Measurements from ENCODE around the gene AOC2.
"Not testable (repeated sequence)": the region's sequence is repeated elsewhere in the genome, so short reads cannot be mapped to it uniquely, and the experiment has no call there.

The AOC2 gene

DNA sequence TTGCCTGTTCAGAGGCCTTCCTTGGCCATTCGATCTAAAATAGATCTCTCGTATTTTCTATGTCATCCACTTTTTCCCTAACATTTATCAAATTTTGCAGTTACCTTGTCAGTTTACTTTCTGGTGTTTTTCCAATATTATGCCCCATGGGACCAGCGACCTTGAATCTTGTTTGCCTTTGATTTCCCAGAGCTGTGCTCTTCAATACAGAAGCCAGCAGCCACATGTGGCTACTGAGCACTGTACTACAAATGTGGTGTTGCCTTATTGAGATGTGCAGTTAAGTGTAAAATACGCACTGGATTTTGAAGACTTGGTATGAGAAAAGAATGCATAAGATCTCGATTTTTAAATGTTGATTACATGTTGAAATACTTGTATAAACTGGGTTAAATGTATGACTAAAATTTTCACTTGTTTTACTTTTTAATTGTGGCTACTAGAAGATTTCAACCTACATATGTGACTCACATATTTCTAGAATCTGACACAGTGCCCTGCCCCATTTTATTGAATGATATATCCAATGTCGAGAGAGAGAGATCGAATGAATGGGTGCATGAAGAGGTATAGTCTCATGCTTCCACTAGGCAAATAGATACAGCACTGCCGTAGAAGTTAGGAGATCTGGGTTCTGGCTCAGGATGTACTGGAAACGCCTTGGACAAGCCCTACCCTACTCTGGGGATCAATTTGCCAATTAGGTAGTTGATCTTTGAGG lies 12.0 kb upstream of the AOC2 start:
- DNase-seq = no peak

DNA sequence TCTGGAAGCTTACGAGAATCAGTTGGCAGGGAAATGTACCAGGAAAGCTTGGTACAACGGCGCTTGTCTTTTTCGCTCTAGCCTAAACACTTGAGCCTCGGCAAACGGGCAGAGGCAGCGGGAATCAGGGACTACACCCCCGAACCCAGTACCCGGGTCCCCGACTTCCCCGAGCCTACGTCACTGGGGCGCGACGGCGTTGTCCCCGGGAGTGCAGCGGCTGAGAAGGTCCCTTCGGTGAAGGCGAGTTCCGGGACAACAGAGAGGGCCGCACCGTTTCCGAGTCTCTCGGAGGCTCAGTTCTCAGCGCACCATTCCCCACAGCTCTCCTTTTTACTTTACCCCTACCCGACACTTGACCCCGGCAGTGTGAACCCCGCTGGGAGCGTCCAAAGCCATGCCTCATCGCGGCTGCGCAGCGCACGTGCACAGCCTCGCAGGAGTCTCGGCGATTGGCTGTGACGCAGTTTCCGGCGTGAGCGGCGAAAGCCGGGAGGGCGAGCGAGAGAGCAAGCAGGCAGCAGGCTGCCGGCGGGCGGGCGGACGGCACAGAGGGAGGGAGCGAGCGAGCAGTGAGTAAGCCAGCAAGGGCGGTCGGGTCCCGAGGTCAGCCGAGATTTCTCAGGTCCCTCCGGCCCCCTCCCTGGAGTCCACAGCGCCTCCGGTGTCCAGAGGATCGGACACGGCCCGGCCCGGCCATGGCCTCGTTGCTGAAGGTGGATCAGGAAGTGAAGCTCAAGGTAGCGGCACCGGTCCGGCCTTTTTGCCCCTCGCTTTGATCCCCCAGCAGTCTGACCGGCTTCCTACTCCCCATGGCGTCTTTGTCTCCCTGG lies 11.2 kb upstream of the AOC2 start, which contains the start of gene PSME3:
Gene PSME3, plus strand, starts transcription at position 464 of the 833 bp plus-strand sequence. Its CDS starts 235 bp downstream, at position 699.
- peak; percentile 91 for DNase-seq

DNA sequence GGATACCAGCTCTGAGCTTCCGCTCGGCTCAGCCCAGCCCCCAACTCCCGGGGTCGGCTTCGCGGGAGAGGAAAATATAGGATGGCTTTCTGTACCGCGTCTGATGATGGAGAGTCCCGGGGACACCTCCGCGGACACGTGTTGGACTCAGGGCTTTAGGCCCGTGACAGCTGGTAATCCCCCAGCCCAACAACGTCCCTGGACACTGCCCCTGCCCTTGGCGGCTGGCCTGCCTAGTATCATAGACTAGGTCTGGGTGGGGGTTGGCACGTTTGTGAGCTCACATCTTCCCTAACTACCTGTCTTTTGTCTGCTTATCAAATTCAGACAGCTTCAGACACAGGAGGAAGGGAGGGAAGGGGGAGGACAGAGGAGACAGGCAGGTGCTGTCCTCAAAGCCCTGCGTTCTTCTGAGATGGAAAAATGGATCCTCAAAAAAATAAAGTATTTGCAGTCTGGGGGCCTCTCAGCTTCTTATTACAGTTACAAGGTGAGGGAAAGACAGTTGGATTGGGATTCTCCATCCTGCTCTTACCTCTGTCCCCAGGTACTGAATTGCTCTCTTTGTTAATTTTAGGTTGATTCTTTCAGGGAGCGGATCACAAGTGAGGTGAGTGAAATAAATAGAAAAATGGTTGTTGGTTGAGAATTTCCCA lies 10.5 kb upstream of the AOC2 start:
- DNase-seq = no peak

DNA sequence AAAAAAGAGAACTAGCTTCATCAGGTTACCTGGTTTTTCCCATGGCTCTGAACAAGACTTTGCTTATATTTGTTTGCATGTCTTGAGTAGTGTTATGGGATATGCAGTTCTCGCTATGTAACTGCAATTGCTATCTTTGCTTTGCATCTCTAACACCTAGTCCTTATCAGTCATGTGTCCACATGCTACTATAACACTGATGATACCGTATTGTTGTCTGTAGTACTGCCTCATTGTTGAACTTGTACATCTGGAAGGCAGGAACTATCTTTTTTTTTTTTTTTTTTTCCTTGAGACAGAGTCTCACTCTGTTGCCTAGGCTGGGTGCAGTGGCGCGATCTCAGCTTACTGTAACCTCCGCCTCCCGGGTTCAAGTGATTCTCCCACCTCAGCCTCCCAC lies 8.6 kb upstream of the AOC2 start:
- DNase-seq = no peak

DNA sequence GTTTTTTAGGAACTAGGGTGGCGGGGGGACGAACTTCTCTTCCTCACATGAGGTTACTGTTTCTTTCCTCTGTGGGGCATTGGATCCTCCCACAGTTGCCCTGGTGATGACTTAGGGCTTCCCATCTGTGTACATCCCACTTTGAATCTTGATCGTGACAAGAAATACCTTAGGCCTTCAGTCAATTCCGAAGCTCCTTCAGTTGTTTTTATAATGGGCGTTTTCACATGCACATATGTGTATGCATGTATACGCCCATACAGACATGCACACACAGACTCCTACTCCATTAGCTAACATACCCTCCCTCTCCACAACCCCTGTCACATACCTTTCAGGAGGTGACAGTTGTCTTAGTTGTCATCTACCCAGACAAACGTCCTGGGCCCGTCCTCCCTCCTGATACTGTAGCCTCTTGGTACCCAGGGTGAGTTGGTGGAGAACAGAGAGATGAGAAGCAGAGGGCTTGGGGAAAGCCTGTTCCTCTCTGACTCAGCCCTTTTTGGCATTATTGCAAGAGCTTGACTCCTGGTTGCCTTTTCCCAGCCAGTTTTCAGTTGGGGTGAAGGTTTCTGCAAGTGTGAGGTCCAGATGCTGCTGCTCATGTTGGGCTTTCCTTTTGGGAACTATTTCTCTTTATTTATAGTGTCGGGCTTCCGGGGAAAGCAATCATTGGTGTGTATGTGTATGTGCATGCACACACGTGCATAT lies 2.2 kb upstream of the AOC2 start:
- no peak for DNase-seq

DNA sequence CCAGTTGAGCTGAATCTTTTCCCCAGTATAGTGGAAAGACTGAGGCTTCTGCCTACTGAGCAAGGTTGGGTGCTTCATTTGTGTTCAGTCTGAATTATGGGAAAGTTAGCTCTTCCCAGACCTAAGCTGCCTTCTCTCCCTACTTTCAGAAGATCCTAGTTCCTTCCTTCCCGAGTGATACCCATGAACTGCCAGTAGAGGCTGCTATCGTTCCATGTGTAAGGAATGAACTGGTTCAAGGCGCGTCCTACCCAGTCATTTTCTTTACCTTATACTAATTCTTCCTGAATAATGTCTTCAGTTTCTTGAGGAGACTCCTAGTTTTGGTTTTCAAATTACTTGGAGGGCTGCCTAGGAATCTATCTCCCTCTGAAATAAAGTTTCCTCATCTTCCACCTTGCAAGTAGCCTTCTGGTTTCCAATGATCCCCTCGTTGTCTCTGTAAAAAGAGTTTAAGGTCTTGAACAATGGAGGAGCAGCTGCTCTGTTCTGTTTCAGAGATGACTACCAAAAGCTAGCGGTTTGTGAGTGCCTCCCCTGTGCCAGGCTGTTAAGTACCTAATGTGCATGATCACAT lies 934 bp upstream of the AOC2 start:
- DNase-seq = no peak

DNA sequence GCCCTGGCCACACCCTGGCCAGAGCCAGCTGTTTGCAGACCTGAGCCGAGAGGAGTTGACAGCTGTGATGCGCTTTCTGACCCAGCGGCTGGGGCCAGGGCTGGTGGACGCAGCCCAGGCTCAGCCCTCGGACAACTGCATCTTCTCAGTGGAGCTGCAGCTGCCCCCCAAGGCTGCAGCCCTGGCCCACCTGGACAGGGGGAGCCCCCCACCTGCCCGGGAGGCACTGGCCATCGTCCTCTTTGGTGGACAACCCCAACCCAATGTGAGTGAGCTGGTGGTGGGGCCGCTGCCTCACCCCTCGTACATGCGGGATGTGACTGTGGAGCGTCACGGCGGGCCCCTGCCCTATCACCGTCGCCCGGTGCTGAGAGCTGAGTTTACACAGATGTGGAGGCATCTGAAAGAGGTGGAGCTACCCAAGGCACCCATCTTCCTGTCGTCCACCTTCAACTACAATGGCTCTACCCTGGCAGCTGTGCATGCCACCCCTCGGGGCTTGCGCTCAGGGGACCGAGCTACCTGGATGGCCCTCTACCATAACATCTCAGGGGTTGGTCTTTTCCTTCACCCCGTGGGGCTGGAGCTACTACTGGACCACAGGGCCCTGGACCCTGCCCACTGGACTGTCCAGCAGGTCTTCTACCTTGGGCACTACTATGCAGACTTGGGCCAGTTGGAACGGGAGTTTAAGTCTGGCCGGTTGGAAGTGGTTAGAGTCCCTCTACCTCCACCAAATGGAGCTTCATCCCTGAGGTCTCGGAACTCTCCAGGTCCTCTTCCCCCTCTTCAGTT lies 578 bp downstream of the AOC2 start:
- DNase-seq = no peak

DNA sequence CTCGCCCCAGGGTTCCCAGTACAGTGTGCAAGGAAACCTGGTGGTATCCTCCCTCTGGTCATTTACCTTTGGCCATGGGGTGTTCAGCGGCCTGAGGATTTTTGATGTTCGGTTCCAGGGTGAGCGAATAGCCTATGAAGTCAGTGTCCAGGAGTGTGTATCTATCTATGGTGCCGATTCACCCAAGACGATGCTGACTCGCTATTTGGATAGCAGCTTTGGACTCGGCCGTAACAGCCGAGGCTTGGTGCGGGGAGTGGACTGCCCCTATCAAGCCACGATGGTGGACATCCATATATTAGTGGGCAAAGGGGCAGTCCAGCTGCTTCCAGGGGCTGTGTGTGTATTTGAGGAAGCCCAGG lies 1.2 kb downstream of the AOC2 start:
- DNase-seq = no peak

DNA sequence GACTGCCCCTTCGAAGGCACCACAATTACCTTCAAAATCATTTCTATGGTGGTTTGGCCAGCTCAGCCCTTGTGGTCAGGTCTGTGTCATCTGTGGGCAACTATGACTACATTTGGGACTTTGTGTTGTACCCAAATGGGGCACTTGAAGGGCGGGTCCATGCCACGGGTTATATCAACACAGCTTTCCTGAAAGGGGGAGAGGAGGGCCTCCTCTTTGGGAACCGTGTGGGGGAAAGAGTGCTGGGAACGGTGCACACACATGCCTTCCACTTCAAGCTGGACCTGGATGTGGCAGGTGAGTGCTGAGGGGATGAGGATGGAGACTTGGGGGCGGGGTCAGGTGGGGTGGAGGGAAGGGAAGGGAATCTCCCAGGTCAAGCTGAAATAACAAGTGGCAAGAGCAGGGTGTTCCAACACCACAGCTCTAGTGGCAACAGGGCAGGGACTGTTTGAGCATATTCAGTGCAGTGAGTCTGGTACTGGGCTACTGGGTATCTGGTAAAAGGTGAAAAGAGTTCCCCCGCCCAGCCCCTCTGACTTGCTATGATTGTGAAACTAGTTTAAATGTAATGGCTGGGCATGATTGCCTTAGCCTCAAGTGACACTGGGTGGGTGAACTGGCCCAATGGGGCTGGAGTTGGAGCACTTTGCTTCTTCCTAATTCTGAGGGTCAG lies 1.7 kb downstream of the AOC2 start:
- peak; percentile 48 for DNase-seq

DNA sequence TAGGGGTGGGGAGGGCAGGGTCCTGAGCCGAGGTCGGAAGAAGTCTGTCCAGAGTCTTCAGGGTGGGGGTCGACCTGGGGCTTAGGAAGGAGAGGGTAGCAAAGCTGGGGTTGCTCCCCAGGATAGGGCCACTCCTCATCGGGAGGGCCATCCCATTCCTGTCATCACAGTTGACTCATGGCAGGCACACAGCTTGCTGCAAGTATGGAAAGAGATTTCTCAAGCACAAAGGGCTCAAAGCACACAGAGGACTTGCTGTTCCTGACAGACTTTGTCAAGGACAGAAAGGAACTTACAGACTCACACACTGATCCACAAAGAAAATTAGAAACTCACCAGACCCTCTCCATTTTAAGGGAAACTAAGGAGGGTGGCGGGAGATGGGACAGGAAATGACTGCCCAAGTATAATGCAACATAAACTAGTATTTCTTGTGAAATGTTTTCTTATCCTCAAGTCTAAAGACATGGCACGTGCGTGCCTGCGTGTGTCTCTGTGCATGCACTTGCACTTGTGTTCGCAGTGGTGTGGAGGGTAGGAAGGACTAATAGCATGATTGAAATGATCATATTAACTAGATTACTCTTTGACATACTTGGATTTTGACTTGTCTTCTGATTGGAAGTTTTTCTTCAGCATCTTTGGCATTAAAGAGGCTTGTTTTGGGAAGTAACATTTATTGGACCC lies 2.4 kb downstream of the AOC2 start:
- no peak for DNase-seq

DNA sequence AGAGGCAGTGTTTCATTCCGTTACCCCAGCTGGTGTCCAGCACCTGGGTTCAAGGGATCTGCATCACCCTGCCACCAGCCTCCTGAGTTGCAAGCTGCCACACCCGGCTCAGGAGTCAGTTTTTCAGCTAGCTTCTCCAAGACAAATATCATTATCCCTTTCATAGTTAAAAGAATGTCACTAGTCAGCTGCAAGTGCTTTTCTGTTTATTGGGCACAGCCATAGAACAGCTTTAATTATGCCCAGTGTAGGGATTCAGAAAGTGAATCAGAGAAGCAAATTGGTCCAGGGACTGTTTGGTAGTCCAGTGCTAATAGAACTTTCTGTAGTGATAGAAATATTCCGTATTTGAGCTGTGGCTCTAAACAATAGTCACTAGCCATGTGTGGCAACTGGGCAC lies 3.7 kb downstream of the AOC2 start:
- DNase-seq = no peak

DNA sequence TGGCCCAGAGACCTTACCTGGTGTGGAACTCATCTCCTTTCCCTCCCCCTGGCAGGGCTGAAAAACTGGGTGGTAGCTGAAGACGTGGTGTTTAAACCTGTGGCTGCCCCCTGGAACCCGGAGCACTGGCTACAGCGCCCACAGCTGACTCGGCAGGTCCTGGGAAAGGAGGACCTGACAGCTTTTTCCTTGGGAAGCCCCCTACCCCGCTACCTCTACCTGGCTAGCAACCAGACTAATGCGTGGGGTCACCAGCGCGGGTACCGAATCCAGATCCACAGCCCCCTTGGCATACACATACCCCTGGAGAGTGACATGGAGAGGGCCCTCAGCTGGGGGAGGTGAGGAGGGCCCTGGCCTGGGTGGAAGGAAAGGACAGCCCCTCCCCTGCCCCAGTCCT lies 4.7 kb downstream of the AOC2 start:
- DNase-seq = no peak

DNA sequence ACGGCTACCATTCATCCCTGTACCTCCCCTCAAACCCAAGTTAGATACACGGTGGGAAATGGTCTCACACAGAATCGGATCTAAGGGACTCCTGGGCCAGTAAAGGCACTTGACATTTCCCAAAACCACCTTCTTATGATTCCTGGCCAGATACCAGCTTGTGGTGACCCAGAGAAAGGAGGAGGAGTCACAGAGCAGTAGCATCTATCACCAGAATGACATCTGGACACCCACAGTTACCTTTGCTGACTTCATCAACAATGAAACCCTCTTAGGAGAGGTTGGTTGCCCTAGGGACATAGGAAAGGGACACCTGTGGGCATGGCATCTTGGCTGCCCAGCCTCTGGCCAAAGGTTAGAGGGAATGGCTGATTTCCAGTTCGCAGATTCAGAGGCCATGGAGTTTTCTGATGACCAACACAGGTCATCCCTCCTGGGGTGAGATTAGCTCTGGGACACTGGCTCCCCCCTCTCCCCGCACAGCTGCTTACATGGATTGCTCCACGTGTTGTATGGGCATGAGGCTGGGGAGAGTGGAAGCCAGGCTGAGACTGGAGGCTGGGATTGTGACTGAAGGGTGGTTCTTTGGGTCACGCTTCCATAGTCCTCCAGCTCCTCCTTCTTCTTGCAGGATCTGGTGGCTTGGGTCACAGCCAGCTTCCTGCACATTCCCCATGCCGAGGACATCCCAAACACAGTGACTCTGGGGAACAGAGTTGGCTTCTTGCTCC lies 5.2 kb downstream of the AOC2 start:
- DNase-seq = no peak

DNA sequence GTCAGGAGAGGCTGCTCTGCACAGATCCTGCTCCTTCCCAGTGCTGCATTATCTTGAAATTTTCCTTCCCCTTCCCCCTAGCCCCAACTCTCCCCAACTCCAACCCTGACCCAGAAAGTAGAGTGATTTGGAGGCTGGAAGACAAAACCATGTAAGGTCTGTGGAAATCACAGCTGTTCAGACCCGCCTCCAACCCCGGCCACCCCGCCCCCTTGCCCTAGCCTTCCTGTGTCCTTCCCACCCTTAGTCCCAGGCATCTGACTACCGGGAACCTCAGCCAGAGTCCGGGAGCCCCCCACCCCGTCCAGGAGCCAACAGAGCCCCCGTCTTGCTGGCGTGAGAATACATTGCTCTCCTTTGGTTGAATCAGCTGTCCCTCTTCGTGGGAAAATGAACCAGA lies 6.6 kb downstream of the AOC2 start, which contains the start of gene AOC3:
Gene AOC3, plus strand, starts transcription at position 246 of the 400 bp plus-strand sequence. Its CDS starts 145 bp downstream, at position 391.
- DNase-seq = no peak

DNA sequence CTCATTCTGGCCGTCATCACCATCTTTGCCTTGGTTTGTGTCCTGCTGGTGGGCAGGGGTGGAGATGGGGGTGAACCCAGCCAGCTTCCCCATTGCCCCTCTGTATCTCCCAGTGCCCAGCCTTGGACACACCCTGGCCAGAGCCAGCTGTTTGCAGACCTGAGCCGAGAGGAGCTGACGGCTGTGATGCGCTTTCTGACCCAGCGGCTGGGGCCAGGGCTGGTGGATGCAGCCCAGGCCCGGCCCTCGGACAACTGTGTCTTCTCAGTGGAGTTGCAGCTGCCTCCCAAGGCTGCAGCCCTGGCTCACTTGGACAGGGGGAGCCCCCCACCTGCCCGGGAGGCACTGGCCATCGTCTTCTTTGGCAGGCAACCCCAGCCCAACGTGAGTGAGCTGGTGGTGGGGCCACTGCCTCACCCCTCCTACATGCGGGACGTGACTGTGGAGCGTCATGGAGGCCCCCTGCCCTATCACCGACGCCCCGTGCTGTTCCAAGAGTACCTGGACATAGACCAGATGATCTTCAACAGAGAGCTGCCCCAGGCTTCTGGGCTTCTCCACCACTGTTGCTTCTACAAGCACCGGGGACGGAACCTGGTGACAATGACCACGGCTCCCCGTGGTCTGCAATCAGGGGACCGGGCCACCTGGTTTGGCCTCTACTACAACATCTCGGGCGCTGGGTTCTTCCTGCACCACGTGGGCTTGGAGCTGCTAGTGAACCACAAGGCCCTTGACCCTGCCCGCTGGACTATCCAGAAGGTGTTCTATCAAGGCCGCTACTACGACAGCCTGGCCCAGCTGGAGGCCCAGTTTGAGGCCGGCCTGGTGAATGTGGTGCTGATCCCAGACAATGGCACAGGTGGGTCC lies 7.2 kb downstream of the AOC2 start:
- DNase-seq = not testable (repeated sequence)

DNA sequence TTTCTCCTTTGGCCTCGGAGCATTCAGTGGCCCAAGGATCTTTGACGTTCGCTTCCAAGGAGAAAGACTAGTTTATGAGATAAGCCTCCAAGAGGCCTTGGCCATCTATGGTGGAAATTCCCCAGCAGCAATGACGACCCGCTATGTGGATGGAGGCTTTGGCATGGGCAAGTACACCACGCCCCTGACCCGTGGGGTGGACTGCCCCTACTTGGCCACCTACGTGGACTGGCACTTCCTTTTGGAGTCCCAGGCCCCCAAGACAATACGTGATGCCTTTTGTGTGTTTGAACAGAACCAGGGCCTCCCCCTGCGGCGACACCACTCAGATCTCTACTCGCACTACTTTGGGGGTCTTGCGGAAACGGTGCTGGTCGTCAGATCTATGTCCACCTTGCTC lies 8.0 kb downstream of the AOC2 start:
- DNase-seq = no peak

DNA sequence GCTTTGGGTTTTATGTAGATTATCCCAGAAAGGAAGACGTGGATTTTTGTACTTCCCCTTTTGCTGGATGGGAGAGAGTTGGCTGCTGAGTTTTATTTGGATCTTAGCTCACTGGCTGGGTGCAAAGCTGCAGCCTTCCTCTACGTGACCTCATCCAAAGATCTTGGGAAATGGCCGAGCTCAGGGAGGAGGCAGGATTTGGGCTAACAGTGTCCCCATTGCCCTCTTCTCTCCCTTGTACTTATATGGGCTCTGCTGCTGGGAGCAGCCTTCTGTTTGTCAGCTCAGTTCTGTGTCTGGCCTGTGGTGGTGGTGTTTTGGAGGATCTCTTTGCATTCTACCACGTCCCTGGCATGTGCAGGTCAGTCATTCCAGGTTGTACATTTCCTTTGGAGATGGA lies 8.6 kb downstream of the AOC2 start:
- no peak for DNase-seq

DNA sequence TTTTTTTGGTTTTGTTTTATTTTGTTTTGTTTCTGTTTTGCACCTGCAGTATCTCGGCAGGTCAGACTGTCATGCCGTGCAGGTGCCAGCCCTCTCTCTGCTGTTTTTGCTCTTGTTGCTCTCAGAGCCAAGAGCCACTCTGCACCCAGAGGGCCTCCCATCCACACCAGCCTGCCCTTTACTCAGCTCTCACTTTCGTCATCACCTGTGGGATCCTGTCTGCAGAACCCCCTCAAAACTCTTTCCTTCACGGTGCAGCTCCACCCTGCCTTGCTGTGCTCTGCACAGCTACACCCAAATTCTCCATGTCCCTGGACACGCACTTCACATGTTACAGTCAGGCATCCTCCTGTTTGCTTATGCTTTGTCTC lies 9.2 kb downstream of the AOC2 start:
- DNase-seq = no peak

Data from stimulated activated naive CD4-positive, alpha-beta T cell treated with Interleukin-2 at 50 U/mL for 16 hours (primary cell).